CD4-positive, alpha-beta T cell treated with Interleukin-4 for 4 hours (primary cell): ENCODE data around the gene ITGA4.

Experiments used
- DNase-seq: peaks from one replicate; pipeline ENCODE4 v3.0.0-alpha.2; 2020

ITGA4 gene

DNA sequence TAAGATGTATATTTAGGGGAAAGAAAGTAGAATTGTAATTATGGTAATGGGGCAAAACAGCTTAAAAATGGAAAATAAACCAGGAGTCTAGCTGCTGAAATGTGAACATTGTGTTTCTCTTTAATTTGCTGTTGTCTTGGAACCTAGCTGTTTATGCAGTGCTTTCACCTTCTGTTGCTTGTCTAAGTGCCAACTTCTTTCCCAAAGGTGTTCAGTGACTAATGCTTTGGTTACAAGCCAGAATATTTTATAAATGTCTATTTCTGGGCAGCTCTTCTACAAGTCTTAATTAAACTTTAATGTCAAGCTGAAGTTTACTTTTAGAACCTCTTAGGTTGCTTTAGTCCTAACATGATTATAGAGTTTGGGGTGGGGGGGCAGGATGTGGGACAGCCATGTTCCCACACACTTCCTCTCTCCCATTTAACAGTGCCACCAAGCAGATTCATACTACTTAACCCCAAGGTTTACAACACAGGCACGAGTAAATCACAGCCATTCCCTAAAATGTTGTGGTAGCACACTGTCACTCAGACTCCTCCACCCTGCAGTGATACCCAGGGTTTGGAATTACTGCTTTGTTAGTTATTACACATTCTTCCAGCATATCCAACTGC is 60.6 kb downstream of the ITGA4 start:
- DNase-seq, result peak; percentile 14

GRCh38 chr2:181520253-181520652 is 63.1 kb downstream of the ITGA4 start:
- no peak for DNase-seq

DNA sequence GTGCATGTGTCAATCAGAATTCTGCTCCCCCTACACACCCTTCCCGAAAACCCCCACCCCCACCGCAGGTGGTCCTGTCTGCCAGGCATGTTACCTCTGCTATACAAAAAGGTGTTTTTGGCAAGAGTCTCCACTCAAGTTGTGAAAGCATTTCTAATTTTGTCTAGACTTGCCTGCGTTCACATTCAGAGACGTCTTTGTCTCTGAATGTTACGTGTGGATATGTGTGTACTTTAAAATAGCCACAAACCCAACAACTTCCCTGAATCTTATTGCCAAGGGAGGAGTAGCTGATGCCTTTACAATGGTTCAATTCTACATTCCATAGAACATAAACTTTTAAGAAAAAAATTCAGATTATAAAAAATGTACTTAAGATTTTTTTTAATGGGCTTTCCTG is 66.6 kb downstream of the ITGA4 start:
- DNase-seq, result no peak

DNA sequence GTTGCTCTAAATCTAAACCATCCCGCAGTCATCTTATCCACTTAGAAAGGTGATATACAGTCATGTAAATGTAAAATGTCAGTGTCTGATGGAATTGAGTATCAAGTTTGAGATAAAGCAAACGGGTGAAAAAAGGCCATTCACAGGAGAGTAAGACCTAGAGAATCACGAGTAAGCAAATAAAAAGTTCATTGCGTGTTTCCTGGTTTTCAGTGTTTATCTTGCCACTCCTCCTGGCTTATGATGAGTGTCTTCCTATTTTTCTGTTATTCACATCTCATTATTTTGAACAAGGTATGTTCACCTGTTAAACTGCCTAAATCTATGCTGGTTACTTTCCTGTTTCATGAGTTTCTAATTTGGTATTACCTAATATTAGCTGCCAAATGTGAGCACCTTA is 68.8 kb downstream of the ITGA4 start:
- no peak for DNase-seq

DNA sequence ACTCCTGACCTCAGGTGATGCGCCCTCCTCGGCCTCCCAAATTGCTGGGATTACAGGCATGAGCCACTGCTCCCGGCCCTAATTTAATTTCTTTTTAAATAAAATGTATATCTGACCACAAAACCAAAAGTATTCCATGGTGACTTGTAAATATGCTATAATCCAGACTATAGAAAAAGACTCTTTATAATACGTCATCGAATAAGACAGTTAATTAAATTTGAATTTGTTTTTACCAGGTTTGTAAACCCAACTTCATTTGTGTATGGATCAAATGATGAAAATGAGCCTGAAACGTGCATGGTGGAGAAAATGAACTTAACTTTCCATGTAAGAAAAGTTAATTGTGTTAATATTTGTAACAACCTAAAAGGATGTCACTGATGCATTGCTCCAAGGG is 69.9 kb downstream of the ITGA4 start:
- no peak for DNase-seq

DNA sequence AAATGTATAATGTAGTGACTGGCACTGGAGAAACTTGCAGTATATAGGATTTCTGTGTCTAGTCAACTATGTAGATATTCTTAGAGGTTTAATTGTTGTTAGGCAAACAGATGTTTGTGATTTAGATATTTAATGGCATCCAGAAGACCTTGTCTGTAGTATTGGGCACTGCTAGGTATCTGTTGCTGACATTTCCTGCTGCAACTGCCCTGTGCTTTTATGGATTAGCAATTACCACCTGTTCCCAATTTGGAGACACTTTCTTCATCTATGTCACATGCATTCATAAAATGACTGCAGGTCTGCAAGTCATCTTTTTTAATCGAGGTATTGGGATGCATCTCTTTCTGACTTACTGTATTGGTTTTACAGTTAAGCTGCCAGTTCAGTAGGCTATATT is 71.3 kb downstream of the ITGA4 start:
- DNase-seq, result no peak

- DNase-seq, result no peak
Measured at GRCh38 chr2:181536730-181537129, 79.5 kb downstream of the ITGA4 start.

DNA sequence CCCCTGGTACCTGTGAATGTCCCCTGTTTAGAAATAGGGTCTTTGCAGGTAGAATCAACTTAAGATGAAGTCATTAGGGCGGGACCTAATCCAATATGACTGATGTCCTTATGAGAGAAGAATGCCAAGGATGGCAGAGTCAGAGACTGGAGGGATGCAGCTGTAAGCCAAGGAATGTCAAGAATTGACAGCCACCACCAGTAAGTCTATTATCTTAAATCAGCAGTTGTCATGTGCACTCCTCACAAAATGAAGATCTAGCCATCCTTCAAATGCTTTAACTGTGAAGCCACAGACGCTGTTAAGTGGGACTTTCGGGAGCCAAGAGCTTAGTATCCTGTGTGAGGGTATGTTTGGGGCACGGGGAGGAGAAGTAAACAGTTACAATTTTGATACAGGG is 83.2 kb downstream of the ITGA4 start:
- no peak for DNase-seq

DNA sequence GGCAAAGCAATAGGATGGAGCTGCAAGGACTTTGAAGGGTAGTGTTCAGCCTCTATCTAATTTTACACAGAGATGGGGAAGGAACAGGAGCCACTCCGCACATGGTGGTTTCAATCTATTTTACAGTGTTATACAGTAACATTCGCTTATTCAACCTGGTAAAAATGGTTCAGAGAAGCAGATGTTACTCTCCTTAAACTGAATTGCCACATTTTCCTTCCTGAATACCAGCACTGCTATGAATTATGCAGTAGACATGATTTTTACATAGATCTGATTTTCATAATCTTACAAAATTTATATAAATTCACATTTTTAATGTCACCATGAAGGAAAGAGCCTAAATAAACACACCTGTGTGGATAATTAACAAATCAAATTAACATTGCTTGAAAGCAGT is 85.0 kb downstream of the ITGA4 start:
- no peak for DNase-seq

GRCh38 chr2:181546086-181546485 is 88.9 kb downstream of the ITGA4 start:
- no peak for DNase-seq

- no peak for DNase-seq
Measured at GRCh38 chr2:181552808-181553207, 95.6 kb downstream of the ITGA4 start.

DNA sequence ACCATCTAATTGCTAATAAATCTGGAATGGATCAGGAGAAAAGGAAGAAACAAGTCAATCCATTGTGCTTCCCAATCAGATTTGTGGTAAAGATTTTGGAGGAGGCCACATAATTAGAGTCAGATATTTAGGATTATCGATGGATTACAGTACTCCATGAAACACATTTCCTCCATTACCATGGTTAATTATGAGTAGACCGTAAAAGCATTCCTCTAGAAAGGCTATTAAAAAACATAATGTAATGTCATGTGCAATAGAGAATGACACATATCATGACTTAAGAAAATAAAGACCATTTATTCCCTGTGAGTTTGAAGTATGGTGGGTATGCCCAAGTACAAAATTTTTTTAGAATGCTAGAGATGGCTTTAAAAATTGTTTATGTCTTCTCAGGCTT is 96.1 kb downstream of the ITGA4 start:
- no peak for DNase-seq

DNA sequence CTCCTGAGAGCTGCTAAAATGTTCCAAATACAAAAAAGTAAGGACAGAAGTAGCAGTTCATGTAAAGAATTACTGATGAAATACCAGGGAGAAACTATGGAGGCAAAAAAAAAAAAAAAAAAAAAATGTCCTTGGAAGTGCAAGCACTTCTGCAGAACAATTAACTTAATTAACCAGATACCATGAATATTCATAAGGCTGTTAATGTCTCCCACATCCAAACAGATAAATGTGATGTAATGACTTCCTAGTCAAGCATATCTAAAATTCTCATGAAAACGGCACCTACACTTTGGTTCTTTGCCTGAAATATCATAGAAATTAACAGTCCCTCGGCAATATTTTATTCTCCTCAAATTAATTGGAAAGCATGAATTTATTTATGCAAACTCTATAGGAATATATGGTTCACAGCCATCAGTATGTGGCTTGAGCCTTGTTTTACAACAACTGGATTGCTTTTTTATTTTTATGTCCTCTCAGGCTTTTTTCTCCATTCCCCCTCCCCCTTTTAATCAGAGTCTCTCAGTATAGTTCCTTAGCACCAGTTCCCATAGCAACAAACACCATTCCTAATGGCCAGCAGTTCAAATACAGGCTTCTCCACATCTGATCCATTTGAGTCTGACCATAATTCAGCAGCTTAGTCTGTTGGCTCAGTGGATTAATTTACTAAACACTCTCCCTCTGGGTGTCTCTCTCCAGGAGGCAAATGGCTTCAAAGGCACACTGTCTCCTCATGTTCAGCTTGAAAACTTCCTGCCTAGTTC is 97.1 kb downstream of the ITGA4 start:
- no peak for DNase-seq

- DNase-seq, result no peak
Measured at GRCh38 chr2:181558371-181558770, 101.2 kb downstream of the ITGA4 start.

- no peak for DNase-seq
Measured at GRCh38 chr2:181563101-181563692, 106.0 kb downstream of the ITGA4 start.

- no peak for DNase-seq
Measured at GRCh38 chr2:181566334-181567032, 109.3 kb downstream of the ITGA4 start.

GRCh38 chr2:181570059-181570458 is 112.9 kb downstream of the ITGA4 start:
- DNase-seq, result no peak

DNA sequence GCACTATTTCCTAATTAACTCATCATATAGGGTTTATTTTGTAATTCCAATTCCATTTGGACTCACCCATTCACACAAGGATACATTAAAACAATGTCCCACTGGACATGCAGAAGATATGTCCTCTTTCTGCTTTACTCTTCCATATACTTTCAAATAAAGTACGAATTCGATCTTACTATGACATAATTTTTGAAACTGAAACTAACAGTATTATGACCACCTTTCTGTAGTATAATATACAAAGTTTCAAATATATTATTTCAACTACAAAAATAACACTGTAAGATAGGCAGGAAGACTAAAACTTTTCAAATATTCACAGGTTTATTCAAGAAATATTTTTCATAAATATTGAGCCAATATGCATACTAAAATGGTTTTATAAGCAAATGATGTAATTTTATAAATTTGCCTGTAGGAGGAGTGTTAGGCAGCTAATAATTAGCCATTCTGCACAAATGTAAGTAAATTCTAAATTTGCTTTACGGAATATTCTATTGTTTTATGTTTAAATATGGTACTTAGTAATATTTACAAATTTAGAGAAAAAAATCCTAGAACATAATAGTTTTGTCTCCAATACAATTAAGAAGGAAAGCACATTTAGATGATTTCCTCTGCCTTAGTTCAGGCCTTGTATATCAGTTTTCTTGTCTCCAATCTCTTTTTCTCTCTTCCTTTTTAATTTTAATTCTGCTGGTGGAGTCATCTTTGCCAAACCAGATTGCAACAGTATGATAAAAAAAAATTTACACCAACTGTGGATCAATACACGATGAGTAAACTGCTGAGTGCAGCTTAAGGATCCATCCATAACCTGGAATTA is 113.9 kb downstream of the ITGA4 start:
- DNase-seq, result no peak

DNA sequence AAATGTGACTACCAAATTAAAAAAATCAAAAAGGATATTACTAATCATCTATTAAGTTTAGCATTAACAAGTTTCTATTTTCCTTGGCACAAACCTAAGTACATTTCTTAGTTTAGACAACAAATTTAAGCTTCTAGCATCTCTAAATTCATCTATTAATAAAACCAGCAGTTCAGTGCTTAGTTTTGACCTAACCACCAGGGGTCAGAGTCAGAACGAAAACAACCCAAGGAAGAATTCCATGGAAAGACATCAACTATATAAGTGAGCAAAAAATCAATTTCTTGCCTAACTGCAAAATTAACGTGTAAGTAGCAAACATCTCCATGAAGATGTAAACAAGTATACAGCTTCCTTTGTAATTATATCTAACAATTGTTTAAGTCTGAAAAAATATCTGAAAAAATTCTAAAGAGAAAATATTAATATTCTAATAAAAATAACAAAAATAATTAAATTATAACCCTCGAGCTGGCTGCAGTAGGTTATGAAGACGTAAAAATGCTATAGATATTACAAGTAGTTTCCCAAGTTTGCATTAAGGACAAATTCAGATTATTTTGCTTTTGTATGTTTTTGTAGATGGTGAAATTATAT is 116.1 kb downstream of the ITGA4 start:
- DNase-seq, result no peak

DNA sequence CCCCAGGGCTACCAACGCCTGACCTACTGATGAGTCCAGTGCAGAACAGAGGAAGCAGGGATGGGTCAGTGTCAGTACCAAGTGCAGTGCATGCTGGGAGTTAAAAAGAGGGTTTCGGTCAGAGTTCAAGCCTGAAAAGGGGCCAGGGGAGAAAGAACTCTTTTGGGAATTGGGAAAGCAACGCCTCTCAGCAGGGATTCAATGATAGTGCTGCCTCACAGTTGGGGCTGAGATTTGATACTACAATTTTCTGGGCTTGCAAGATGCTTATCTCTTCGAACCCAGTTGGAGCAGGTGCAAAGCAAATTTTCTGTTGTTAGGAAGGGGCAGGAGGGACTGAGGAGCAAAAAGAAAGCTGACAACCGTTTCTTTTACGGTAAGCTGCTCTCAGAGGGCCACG is 117.1 kb downstream of the ITGA4 start:
- DNase-seq, result no peak

DNA sequence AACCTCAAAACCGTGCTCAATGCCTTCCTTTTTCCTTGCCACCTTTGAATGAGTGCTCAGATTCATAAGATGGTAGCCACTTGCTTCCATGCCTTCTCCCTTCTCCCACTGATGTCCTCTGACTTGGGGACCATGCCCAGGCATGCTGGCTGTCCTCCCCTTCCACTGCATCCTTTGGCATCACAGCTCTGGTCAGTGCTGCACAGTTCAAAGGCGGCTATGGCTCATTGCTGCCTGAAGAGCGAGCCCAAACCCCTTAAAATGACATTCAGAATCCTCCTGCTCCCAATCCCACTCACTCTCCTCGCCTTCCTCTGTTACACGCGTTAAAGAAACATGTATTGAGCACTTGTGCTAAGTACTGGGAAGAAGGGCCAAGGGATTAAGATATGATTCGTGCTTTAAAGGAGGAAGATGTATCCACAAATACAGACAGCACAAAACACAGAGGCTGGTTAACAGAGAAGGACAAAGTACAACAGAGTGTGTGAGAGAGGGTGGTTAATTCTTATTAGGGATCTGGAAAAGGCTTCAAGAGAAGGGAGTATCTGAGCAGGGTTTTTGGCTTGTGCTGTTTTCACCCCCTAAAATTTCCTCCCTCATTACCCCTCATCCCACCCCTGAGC is 118.0 kb downstream of the ITGA4 start:
- no peak for DNase-seq

- DNase-seq, result no peak
Measured at GRCh38 chr2:181575650-181576025, 118.5 kb downstream of the ITGA4 start.
